Esophagus (tissue), 2 donors: ENCODE measurements around the gene PLEK. TPM values are rescaled to one million over a fixed set of nuclear protein-coding genes. Genes with fewer than 3 reads are reported as not detected.
"Not testable (repeated sequence)": the region's sequence is repeated elsewhere in the genome, so short reads cannot be mapped to it uniquely, and the experiment has no call there.

ENCODE experiments used
- H3K27ac ChIP-seq, 2 donors: one replicate each; pipeline ENCODE4 v1.5.1; 2013; ENCODE audit warnings: low read depth in 2 of 2, mild to moderate bottlenecking in 2 of 2, inconsistent platforms in 1 of 2, low read length in 1 of 2, moderate library complexity in 1 of 2
- H3K27me3 ChIP-seq, 2 donors: one replicate each; pipeline ENCODE4 v1.6.1; 2013; ENCODE audit warnings: low read length in 2 of 2, control low read depth in 1 of 2, mild to moderate bottlenecking in 1 of 2; ENCODE audit not compliant: insufficient read depth in 2 of 2, control insufficient read depth in 1 of 2
- H3K36me3 ChIP-seq, 2 donors: one replicate each; pipeline ENCODE4 v1.6.1; 2013; ENCODE audit warnings: low read length in 1 of 2; ENCODE audit not compliant: control insufficient read depth in 2 of 2, insufficient read depth in 2 of 2
- H3K4me1 ChIP-seq, 2 donors: one replicate each; pipeline ENCODE4 v1.6.1; 2013; ENCODE audit warnings: low read length in 1 of 2; ENCODE audit not compliant: control insufficient read depth in 2 of 2, insufficient read depth in 2 of 2
- H3K4me3 ChIP-seq, 2 donors: one replicate each; pipeline ENCODE4 v1.5.1; 2013; ENCODE audit warnings: low read length in 2 of 2, mild to moderate bottlenecking in 2 of 2, low read depth in 1 of 2, moderate library complexity in 1 of 2
- H3K9me3 ChIP-seq, 2 donors: one replicate each; pipeline ENCODE4 v1.6.1; 2013; ENCODE audit warnings: mild to moderate bottlenecking in 2 of 2, low read depth in 1 of 2, low read length in 1 of 2, moderate library complexity in 1 of 2; ENCODE audit not compliant: control insufficient read depth in 2 of 2, insufficient read depth in 1 of 2
- WGBS, 2 donors: extraction: QIAGEN DNeasy Blood & Tissue Kit; methylation state at CpG; one replicate each; pipeline ENCODE4 v1.1.7; 2013; 5-methylcytosine and 5-hydroxymethylcytosine counted together
- polyA plus RNA-seq, 2 donors: library from polyadenylated mRNA; stranded (reverse); fragments of 200-250 nt; gene quantifications; one replicate each; pipeline ENCODE4 v1.2.3, GENCODE V29; 2013
- donor health status: healthy with polysubstance abuse.
- donor health status: Bipolar disorder and iron deficiency.

PLEK gene
- polyA plus RNA-seq, 2 donors = 1.2 to 1.4 TPM

DNA sequence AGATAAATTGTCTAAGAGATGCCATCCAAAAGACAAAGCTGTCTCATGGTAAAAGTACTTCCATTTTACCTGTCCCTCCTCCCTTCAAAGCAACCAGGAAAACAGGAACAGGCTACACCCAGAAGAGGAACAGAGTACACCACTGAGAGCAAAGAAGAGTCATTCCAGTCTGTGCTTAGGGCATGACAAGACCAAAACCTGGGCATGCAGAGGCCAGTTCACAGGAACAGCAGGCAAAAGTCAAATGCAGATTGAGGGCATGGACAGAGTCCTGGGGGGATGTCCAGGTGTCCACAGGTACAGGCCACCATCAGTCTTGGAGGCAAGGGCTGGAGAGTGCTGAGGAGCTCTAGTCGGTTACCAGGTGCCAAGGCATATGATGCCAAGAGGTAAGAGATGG, 23.7 kb downstream of the PLEK start:
- Histone ChIP-seq H3K4me1 (peaks cover 4 to 5% of the 10 kb centered on the region in 2 donors), H3K27ac (no peak overlapping the region), H3K4me3 (no peak overlapping the region), H3K36me3 (no peaks in the 10 kb centered on the region), H3K9me3 (no peaks in the 10 kb centered on the region), H3K27me3 (no peaks in the 10 kb centered on the region)
- 49 to 60% methylated on average over 1 of the region's 1 CpG for WGBS, 2 donors

- H3K27ac ChIP-seq = no peak overlapping the region
- H3K9me3 ChIP-seq = no peaks in the 10 kb centered on the region
- peaks cover 4 to 5% of the 10 kb centered on the region in 2 donors for H3K4me1 ChIP-seq
- WGBS, 2 donors = 47 to 50% methylated on average over 2 of the region's 2 CpGs
- H3K4me3 ChIP-seq = no peak overlapping the region
- no peaks in the 10 kb centered on the region for H3K36me3 ChIP-seq
- H3K27me3 ChIP-seq = no peaks in the 10 kb centered on the region
Observed at GRCh38 chr2:68390114-68390513, 25.0 kb downstream of the PLEK start.

- no peaks in the 10 kb centered on the region for H3K27me3 ChIP-seq
- no peak overlapping the region for H3K27ac ChIP-seq
- H3K9me3 ChIP-seq = no peaks in the 10 kb centered on the region
Observed at GRCh38 chr2:68390586-68390985, 25.5 kb downstream of the PLEK start.

GRCh38 chr2:68391099-68391498, 26.0 kb downstream of the PLEK start:
- Histone ChIP-seq H3K27me3 (no peaks in the 10 kb centered on the region), H3K9me3 (no peaks in the 10 kb centered on the region), H3K36me3 (no peaks in the 10 kb centered on the region), H3K4me1 (peaks cover 4 to 5% of the 10 kb centered on the region in 2 donors), H3K4me3 (no peak overlapping the region), H3K27ac (no peak overlapping the region)
- 51 to 52% methylated on average over 2 of the region's 2 CpGs for WGBS, 2 donors

More at GRCh38 chr2:68390586-68390985, 25.5 kb downstream of the PLEK start:
- Histone ChIP-seq H3K4me3 (no peak overlapping the region), H3K4me1 (peaks cover 4 to 5% of the 10 kb centered on the region in 2 donors), H3K36me3 (no peaks in the 10 kb centered on the region)

DNA sequence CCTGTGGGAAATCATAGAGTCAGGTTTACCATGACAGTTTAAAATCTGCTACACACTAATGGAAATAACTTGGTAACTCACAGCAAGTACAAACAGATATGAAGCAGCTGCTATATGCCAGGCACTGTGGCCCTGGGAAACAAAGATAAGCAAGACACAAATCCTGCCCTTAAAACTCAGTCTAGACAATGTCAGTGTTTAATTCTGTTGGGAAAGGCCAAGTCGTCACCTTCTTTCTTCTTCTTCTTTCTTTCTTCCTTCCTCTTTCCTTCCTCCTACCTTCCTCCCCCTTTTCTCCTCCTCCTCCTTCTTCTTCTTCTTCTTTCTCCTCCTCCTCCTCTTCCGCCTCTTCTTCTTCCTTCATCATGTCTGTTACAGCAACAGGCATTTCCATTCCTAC, 26.8 kb downstream of the PLEK start:
- Histone ChIP-seq H3K9me3 (no peaks in the 10 kb centered on the region), H3K27ac (no peak overlapping the region), H3K4me3 (no peak overlapping the region), H3K4me1 (peaks cover 4 to 5% of the 10 kb centered on the region in 2 donors), H3K36me3 (no peaks in the 10 kb centered on the region), H3K27me3 (no peaks in the 10 kb centered on the region)
- WGBS, 2 donors = 76 to 77% methylated on average over 2 of the region's 2 CpGs

GRCh38 chr2:68396093-68396492, 31.0 kb downstream of the PLEK start:
- Histone ChIP-seq H3K36me3 (no peaks in the 10 kb centered on the region), H3K4me3 (no peak overlapping the region), H3K4me1 (no peaks in the 10 kb centered on the region), H3K27ac (no peak overlapping the region), H3K27me3 (no peaks in the 10 kb centered on the region), H3K9me3 (no peaks in the 10 kb centered on the region)
- WGBS, 2 donors = 84 to 92% methylated on average over 4 of the region's 4 CpGs

GRCh38 chr2:68397704-68398263, 32.7 kb downstream of the PLEK start:
- H3K27ac ChIP-seq, H3K4me1 ChIP-seq, H3K27me3 ChIP-seq, H3K4me3 ChIP-seq, H3K9me3 ChIP-seq, H3K36me3 ChIP-seq: not testable (repeated sequence)
- WGBS, 2 donors = 91 to 96% methylated on average over 3 of the region's 3 CpGs

DNA sequence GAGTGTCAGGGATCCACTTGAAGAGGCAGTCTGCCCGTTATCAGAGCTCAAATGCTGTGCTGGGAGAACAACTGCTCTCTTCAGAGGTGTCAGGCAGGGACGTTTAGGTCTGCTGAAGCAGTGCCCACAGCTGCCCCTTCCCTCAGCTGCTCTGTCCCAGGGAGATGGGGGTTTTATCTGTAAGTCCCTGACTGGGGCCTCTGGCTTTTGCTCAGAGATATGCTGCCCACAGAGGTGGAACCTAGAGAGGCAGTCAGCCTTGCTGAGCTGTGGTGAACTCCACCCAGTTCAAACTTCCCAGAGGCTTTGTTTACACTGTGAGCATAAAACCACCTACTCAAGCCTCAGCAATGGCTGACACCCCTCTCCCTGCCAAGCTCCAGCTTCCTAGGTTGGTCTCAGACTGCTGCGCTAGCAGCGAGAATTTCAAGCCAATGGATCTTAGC, 38.1 kb downstream of the PLEK start:
- no peaks in the 10 kb centered on the region for H3K27me3 ChIP-seq
- no peak overlapping the region for H3K4me3 ChIP-seq
- H3K4me1 ChIP-seq = peaks cover 5% of the 10 kb centered on the region in 2 donors
- no peak overlapping the region for H3K27ac ChIP-seq
- no peaks in the 10 kb centered on the region for H3K9me3 ChIP-seq
- 57 to 77% methylated on average over 4 of the region's 4 CpGs for WGBS, 2 donors
- no peaks in the 10 kb centered on the region for H3K36me3 ChIP-seq

DNA sequence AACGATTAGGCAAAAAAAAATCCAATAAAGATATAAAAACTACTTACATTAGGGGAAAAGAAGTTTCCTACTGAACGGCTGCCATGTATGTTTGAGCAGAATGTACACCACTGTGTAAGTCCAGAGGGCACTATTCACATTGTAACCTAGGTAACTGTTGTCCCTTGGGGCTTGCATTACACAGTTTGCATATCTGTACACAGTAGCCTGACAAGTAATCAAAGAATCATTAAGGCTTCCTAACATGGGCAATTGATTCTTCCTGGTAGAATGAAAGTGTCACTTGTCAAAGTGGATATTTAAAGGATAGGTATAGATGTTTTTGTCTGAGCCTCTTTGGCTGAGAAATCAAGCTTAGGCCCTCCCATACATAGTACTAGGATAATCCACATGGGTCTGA, 39.1 kb downstream of the PLEK start:
- H3K4me1 ChIP-seq = peaks cover 5% of the 10 kb centered on the region in 2 donors
- no peak overlapping the region for H3K4me3 ChIP-seq
- H3K9me3 ChIP-seq = no peaks in the 10 kb centered on the region
- H3K27me3 ChIP-seq = no peaks in the 10 kb centered on the region
- WGBS, 2 donors = 61 to 76% methylated on average over 2 of the region's 2 CpGs
- no peaks in the 10 kb centered on the region for H3K36me3 ChIP-seq
- H3K27ac ChIP-seq = no peak overlapping the region
